PC-3 (cell line): ENCODE measurements around the gene TELO2.

Source experiments
- CTCF ChIP-seq: fragments of 300-600 bp; sonication (generic); conservative IDR thresholded peaks from 2 replicates; pipeline ENCODE4 v1.5.1; 2017; ENCODE audit warnings: antibody characterized with exemption, low read depth, mild to moderate bottlenecking, low read length
- EZH2 ChIP-seq: fragments of 300-600 bp; sonication (generic); IDR thresholded peaks from one replicate; pipeline ENCODE4 v1.6.1; 2017; ENCODE audit warnings: antibody characterized with exemption, mild to moderate bottlenecking, low read length; ENCODE audit not compliant: unreplicated experiment
- EZH2phosphoT487 ChIP-seq: fragments of 300-600 bp; sonication (generic); IDR thresholded peaks from 2 replicates; pipeline ENCODE4 v1.6.1; 2018; ENCODE audit warnings: mild to moderate bottlenecking, antibody characterized with exemption, low read length, borderline replicate concordance

GRCh38 chr16:1553946-1554825, 61.0 kb downstream of the TELO2 start:
- TF ChIP-seq CTCF (no peak), EZH2phosphoT487 (no peak), EZH2 (no peak)
